ENCODE results near the gene SETD4.
"Not testable (repeated sequence)": the region's sequence is repeated elsewhere in the genome, so short reads cannot be mapped to it uniquely, and the experiment has no call there.

The SETD4 gene, protein sequence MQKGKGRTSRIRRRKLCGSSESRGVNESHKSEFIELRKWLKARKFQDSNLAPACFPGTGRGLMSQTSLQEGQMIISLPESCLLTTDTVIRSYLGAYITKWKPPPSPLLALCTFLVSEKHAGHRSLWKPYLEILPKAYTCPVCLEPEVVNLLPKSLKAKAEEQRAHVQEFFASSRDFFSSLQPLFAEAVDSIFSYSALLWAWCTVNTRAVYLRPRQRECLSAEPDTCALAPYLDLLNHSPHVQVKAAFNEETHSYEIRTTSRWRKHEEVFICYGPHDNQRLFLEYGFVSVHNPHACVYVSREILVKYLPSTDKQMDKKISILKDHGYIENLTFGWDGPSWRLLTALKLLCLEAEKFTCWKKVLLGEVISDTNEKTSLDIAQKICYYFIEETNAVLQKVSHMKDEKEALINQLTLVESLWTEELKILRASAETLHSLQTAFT

DNA sequence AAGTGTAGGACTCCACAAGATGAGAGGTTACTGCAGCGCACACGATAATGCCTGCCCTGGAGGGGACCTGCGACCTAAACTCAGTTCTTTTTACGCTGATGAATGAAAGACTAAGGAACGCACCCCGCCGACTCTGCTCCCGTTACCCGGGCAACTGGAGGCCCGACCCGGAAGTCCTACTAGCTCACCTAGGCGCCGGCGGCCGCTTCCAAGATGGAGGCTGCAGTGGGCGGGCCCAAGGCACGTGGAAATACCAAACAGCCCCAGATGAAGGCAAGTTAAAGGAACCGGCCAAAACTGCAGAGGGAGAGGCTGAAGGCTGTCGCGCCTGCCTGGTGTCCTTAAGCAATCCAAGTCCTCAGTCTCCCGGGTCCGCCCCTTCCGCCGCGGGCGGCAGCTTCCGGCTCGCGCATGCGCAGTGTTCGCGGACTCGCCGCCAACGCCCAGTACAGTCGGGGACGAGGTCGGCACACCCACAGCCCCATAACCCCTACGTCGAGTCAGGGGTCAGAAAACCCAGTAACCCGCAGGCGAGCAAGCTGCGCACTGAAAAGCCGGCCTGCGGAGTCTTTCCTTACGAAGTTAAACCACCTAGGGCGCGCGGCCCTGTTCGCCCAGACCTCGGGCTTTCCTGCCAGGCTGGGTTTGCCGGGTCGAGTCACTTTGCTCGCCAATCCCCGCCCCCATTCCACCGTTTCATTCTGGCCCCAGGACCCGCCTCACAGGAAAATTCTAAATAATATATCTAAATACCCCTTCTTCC, at the start of gene SETD4:
SETD4 (minus strand) TSS at position 368 of the 763 bp plus-strand sequence. CDS start 1,638 bp downstream, outside the sequence.
- peak; percentile 99 for DNase-seq (ENCODE audit: low spot score)

DNA sequence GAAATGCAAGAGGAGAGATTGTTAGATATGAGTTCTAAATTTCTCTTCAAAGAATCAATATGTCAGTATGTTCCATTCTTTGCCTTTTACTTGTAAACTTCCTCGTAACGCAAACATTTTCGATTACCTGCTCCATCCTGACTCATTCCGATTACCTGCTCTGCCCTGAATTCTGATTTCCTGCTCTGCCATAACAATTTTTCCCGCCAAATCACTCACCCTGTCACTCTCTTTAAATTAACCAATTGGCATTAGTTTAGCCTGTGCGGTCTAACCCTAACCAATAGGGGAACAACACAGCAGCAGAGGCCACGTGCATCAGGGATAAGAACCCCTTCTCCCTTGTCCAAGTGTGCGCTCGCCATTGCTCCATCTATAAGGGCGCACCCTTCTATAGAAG, 49.5 kb upstream of the SETD4 start:
- no peak for DNase-seq (ENCODE audit: low spot score)

DNA sequence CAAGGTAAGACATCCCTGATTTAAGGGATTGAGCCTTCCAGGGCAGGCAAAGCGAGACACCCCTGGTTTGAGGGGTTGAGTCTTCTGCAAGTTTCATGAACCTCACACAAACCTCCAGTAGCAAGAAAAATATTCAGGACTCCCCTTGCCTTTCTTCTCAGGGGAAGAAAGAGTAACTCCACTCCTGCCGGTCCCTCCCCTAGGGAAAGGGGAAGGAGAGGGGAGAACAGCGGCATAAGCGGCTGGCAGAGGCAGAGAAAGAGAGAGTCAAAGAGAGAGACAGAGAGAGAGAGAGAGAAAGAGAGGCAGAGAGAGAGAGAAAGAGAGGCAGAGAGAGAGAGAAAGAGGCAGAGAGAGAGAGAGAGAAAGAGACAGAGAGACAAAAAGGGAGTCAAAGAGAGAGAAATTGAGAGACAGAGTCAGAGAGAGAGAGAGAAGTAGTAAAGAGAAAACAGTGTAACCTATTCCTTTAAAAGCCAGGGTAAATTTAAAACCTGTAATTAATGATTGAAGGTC, 45.1 kb upstream of the SETD4 start:
- DNase-seq (ENCODE audit: low spot score) = no peak

DNA sequence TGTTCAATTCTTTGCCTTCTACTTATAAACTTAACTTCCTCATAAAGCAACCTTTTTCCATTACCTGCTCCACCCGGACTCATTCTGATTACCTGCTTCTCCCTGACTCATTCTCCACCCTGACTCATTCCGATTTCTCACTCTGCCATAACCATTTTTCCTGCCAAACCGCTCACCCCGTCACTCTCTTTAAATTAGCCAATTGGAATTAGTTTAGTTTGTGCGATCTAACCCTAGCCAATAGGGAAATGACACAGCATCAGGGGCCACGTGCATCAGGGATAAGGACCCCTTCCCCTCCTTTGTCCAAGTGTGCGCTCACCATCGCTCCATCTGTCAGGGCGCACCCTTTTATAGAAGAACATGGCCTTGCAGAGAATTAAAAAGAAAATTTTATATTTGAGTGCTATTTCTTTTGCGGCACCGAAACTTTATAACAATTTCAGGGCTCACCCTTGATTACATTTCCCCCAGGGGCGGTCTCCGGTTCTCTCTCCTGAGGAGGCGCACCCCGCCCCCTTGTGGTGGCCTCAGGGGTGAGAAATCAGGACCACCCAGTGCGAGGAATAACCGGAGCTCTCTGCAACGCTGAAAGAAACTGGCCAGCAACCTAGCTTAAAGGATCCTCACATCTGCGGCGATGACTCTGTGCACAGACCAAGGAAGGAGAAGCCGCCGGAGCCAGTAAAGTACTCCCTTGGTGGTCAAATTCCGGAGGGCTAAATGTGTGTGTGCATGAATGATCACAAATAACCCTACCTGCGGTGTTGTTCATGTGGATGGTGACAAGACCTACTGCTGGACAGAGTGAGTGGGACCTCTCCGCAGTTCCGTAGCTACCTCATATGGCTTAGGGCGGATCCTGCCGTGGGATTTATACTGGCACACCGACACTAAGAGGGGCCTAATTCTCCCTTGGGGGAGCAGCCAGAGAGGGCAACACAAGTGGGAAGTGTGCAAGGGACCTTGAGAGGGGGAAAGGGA, 44.3 kb upstream of the SETD4 start:
- DNase-seq (ENCODE audit: low spot score) = no peak

DNA sequence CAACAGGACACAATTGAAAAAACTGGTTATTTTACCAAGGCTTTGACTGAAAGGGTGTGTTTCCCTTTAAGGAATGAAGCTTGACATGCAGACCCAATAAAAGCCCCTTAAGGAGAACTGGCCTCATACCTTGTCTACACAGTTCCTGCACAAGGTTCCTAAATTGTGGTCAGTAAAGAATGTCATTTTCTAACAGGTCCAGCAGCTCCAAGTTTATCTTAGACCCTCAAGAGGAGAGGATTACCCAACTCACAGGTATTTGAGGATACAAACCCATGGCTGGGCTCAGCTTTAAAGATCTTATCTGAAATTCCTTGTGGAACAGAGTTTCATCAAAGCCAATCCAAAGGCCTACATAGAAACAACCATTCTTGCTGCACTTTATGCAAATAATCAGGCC, 43.1 kb upstream of the SETD4 start:
- DNase-seq (ENCODE audit: low spot score) = no peak

DNA sequence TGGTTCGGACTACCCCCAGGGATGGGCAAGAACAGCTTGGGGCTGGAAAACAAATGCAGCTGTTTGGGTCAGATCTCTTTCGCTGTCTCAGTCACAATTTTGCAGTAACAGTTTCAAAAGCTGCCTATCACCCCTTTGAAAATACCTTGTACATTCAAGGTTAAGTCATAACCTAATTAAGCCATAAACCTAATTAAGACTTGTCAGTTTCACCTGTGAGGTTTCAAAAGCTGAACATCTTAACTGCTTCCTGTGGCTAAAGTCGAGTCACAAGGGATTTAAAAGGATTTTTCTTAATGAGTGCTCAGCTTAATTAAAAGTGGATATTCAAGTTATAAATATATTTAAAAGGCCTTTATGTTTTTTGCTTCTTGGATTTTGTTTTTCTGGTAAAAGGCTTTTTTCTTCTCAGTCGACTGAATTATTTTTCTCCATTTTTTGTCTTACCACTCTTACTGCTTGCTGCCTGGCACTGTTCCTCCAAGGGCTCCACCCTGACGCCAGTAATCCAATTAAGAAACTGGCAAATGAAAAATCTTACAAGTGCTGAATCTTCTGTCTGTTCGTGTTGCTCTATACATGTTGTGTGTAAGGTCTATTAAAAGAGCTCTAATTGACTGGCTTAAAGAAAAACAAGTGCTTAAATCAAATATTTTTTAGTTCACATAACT, 40.8 kb upstream of the SETD4 start:
- DNase-seq (ENCODE audit: low spot score) = no peak

DNA sequence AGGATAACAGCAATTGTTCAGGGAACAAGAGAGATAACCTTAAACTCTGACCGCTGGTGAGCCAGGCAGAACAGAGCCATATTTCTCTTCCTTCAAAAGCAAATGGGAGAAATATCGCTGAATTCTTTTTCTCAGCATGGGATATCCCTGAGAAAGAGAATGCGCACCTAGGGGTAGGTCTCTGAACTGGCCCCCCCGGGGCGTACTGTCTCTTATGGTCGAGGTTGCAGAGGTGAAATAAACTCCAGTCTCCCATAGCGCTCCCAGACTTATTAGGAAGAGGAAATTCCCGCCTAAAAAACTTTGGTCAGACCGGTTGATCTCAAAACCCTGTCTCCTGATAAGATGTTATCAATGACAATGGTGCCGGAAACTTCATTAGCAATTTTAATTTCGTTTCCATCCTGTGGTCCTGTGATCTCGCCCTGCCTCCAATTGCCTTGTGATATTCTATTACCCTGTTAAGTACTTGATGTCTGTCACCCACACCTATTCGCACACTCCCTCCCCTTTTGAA, 39.4 kb upstream of the SETD4 start:
- DNase-seq (ENCODE audit: low spot score) = not testable (repeated sequence)

DNA sequence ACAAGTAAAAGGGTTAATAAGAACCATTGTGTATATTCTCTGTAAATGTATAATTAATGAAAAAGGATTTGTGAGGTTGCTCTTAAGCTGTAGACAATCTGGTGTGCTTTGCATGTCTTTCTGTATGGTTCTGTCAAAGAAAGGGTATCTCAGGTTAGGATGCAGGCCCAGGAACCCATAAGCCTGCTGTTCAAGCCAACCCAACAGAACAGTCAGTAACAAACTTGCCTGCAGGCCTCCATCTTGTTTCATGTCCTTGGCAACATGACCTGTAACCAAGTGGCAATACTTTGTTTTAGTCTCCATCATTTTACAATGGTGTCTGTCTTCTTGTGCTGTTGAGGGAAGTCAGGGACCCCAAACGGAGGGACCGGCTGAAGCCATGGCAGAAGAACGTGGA, 38.7 kb upstream of the SETD4 start:
- no peak for DNase-seq (ENCODE audit: low spot score)

DNA sequence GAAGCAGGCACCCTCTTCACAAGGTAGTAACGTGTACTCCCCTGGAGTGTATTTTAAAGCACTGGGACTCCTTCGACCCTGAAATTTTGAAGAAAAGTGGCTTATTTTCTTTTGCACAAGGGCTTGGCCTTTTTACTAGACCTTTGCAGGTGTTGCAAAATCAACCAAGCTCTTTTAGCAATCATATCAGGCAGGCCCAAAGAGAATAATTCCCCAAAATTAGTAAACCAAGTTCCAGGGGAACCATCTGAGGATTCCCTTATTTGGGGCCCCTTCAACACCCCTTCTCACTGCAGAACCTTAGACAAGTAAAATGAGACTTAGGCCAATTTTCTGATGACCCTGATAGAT, 37.8 kb upstream of the SETD4 start:
- no peak for DNase-seq (ENCODE audit: low spot score)

DNA sequence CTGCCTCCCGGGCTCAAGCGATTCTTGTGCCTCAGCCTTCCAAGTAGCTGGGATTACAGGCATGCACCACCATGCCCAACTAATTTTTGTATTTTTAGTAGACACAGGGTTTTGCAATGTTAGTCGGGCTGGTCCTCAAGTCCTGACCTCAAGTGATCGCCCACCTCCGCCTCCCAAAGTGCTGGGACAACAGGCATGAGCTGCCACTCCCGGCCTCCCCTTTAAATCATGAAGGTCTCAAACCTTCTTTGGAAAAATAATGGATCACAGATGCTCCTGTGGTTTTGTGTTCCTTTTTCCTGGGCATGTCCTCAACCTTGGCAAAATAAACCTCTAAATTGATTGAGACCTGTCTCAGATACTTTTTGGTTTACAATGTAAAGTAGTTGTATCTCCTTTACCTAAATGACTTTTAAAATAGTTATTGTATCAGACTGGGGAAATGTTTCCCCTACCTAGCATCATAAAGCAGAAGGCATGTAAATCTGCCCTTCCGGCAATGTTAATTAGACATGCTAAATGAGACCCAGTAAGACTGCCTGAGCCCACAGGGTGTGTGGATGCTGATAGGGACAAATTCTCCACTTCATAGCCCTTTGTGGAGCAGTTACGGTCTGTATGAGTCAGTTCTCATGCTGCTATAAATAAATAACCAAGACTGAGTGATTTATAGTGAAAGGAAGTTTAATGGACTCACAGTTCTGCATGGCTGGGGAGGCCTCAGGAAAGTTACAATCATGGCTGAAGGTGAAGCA, 37.3 kb upstream of the SETD4 start:
- DNase-seq (ENCODE audit: low spot score) = no peak

DNA sequence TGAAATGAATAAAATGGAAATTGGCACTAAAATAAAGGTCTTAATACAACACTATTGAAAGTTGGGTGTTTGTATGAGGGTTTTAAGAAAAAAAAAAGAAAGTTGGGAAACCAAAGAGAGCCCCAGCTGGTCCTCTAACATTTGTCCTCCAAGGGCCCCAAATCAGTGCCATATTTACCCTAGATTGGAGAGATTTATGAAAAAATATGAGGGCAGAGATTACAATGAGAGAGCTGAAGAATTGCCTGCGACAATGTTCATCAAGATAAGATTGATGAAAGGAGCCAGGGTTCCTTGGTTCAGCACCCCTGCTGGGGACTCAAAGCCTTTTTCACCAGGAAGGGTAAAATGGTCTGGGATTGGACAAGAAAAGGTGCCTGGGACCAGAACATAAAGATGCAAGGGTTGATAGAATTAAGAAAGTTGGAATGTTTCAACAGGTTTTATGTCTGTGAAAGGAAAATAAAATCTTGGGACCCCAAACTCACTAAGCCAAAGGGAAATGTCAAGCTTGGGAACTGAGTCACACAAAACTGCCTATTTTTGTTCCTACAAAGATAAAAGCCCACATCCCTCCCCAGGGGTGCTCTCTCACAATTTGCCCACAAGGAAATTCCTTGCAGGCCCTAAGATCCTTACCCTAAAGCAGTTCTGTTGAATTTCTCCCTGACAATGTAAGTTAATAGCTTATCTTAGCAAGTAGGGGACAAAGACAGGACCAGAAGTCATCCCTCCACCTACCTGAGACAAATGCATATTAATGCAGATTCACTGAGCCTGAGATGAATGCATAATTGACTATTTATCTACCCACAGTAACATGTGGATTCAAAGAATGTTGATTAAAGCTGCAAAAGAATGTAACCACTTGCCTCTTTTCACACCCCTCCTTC, 36.3 kb upstream of the SETD4 start:
- DNase-seq (ENCODE audit: low spot score) = no peak

DNA sequence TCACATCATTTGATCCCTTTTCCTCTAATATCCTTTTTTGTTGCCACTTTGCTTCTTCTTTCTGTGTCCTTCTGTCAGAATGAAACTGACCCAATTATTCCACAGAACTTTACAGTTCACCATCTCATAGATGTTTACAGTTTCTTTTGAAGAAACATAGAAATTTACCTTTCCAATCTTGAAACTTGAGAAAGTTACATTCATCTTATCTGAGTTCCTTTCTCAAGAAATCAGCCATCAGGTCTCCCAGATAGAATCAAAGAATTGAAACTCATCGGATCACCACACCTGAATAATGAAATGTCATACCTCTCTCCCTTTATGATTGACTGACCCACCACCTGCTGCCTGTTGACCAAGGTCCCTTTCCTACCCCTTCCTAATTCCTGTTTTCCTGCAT, 33.2 kb upstream of the SETD4 start:
- no peak for DNase-seq (ENCODE audit: low spot score)

DNA sequence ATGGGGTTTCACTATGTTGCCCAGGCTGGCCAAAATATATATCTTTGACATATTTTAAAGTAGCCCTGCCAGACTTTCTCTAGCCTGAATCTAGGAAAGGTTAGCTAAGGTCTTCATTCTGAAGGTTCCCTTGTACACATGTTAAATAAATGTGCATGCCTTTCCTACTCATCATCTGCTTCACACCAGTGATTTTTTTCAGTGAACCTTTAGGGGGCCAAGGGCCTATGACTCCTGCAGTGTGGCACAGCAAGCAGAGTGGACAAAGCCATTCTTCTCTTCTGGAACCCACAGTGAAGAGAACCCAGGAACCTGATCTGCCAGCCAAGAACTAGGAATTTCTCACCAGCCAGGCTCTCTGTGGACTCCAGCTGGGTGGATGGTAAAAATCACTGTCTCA, 32.4 kb upstream of the SETD4 start:
- DNase-seq (ENCODE audit: low spot score) = no peak

DNA sequence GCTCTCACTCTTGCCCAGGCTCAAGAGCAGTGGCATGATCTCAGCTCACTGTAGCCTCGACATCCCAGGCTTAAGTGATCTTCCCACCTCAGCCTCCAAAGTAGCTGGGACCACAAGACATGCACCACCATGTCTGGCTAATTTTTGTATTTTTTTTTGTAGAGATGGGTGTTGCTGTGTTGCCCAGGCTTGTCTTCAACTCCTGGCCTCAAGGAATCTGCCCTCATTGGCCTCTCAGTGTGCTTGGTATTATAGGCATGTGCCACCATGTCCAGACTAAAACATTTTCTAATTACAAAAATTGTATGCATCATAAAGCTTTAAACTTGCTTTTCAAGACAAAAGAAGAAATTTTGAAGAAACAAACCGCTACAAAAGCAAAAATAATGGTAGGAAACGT, 29.6 kb upstream of the SETD4 start:
- DNase-seq (ENCODE audit: low spot score) = no peak

DNA sequence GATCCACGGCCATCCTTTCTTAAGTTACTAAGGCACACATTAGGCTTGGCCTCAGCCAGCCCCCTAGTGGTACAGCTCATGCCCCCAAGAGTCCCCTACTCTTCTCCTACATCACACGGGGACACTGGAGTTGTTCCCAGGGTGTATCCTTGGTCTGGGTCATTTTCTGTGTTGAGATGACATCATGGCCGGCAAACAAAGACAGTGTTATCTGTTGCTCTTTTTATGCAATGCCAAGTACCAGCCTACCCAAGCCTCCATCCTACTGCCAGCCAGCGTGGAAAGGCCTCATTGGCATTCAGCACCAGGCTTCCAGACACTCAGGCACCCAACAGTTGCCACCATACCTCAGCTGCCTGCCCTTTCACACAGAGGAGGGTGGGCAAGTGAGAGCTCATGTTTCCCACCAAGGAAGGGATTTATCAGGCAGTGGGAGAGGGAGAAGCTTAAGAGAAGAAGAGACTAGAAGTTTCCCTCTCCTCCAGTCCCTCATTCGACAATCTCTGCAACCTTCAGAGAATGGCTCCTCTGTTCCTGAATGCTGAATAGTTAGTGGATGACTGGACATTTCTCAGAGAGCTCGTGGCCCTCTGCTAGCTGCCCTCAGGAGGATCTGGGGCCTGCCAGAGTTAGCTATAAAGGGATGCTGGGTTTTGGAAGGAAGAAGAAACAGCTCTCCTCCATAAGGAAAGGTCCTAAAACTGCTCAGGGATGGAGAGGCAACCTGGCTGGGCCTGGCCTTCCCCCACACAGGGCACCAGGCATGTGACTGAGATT, 27.2 kb upstream of the SETD4 start:
- peak; percentile 26 for DNase-seq (ENCODE audit: low spot score)

DNA sequence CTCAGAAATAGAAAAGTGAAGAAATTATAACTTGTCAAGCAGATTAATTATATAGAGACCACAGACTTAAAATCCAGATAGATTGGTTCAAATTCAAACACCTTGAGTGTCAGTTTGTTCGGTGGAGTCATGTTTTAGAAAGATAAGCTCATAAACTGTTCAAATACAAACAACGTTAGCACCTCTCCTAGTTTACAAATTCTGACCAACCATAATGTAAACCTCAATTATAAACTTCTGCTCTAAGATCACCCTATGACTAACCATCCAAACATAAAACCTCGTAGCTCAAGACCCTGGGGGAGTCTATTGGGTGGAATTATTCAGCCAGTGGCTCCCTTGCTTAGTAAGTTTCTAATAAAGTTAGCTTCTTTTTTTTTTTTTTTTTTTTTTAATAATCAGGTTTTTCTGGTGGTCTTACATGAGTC, 21.9 kb upstream of the SETD4 start:
- DNase-seq (ENCODE audit: low spot score) = no peak

DNA sequence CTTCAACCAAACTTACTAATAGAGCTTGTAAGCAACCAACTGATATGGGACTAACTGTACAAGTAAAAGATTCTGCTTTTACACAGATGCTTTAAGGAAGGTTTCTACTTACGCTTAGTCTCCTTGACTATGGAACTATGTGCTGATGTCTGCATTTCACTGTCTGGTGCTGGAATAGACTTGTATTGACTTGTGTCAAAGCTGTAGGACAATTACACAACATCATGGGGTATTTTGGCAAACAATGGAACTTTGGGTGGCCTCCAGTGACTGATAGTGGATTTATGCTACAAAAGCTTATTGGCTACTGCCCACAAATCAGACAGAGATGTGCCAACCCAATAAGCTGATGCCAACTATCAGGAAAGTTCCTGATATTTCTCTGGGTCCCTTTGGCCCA, 20.1 kb upstream of the SETD4 start:
- no peak for DNase-seq (ENCODE audit: low spot score)

DNA sequence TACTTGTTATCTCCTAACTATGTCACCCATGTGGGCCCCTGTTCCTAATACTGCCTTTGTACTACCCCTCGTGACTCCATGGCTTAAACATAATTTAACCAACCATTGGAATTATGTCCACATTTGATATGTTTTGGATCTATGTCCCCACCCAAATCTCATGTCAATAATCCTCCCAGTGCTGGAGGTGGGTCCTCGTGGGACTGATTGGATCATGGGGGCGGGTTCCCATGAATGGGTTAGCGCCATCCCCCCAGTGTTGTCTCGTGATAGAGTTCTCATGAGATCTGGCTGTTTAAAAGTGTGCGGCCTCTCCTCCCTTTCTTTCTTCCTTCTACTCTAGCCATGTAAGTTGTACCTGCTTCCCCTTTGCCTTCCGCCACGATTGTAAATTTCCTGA, 19.3 kb upstream of the SETD4 start:
- DNase-seq (ENCODE audit: low spot score) = no peak

Measured in iPS-NIHi11 (cell line).